Right renal pelvis (tissue), 4 donors: Measurements from ENCODE around the gene TFCP2. TPM values are rescaled to one million over a fixed set of nuclear protein-coding genes. Genes with fewer than 3 reads are reported as not detected.
"Not testable (repeated sequence)": the region's sequence is repeated elsewhere in the genome, so short reads cannot be mapped to it uniquely, and the experiment has no call there.

Experiments used
- DNase-seq, 4 donors: peaks; one replicate each; pipeline ENCODE4 v3.0.0-alpha.2; 2013; ENCODE audit warnings: low read depth in 4 of 4, low spot score in 3 of 4, missing footprints in 1 of 4
- polyA plus RNA-seq, 4 donors: library from polyadenylated mRNA; unstranded; fragments of 120-200 nt; gene quantifications; one replicate each; pipeline ENCODE4 v1.2.1, GENCODE V29; 2013; ENCODE audit not compliant: insufficient read length in 4 of 4

The TFCP2 gene
- 10 to 100 TPM; 51.9 to 65.2 (median 62.0) TPM for polyA plus RNA-seq

- DNase-seq = peak; percentile 92 to 98 (median 93)
These were observed at the start of gene TFCP2 for GRCh38 chr12:51172515-51173431. Gene TFCP2, minus strand, starts transcription at chr12:51173135. Its CDS starts 713 bp downstream, at chr12:51172422.

GRCh38 chr12:51222461-51222860 lies 49.5 kb upstream of the TFCP2 start:
- no peak for DNase-seq

- DNase-seq = not testable (repeated sequence)
These were observed 46.9 kb upstream of the TFCP2 start for GRCh38 chr12:51219857-51220256.

GRCh38 chr12:51219322-51219721 lies 46.4 kb upstream of the TFCP2 start:
- no peak for DNase-seq

GRCh38 chr12:51218607-51219161 lies 45.7 kb upstream of the TFCP2 start:
- no peak for DNase-seq

- peak; percentile 74 to 86 (median 85) for DNase-seq
These were observed 45.2 kb upstream of the TFCP2 start, which contains the start of gene POU6F1 for GRCh38 chr12:51217968-51218606. Gene POU6F1, minus strand, starts transcription at chr12:51218062. Its CDS starts 11,226 bp downstream, at chr12:51206836.

- peak in 2 of 4 donors; percentile 28 to 36 for DNase-seq
These were observed 44.4 kb upstream of the TFCP2 start for GRCh38 chr12:51217133-51217967.

GRCh38 chr12:51216642-51217041 lies 43.7 kb upstream of the TFCP2 start:
- DNase-seq = no peak

GRCh38 chr12:51214895-51215294 lies 42.0 kb upstream of the TFCP2 start:
- no peak for DNase-seq

GRCh38 chr12:51210690-51211395 lies 37.9 kb upstream of the TFCP2 start:
- DNase-seq = no peak

- DNase-seq = no peak
These were observed 36.3 kb upstream of the TFCP2 start for GRCh38 chr12:51209259-51209658.

- no peak for DNase-seq
These were observed 35.2 kb upstream of the TFCP2 start for GRCh38 chr12:51208016-51208660.

GRCh38 chr12:51205350-51205749 lies 32.4 kb upstream of the TFCP2 start:
- DNase-seq = no peak

GRCh38 chr12:51202718-51203117 lies 29.8 kb upstream of the TFCP2 start:
- no peak for DNase-seq

GRCh38 chr12:51200806-51201205 lies 27.9 kb upstream of the TFCP2 start:
- no peak for DNase-seq

- DNase-seq = no peak
These were observed 27.2 kb upstream of the TFCP2 start for GRCh38 chr12:51200156-51200555.

GRCh38 chr12:51199366-51199945 lies 26.5 kb upstream of the TFCP2 start:
- DNase-seq = no peak

GRCh38 chr12:51198568-51199365 lies 25.8 kb upstream of the TFCP2 start:
- DNase-seq = no peak
